GM18873 (cell line): ENCODE measurements around the gene TCF12.
"Not testable (repeated sequence)": the region's sequence is repeated elsewhere in the genome, so short reads cannot be mapped to it uniquely, and the experiment has no call there.

Experiments
- ATAC-seq: cut with Tn5 transposase; IDR thresholded peaks from one replicate; pipeline ENCODE4 v1.9.1; 2021; ENCODE audit warnings: mild to moderate bottlenecking, moderate library complexity, moderate number of reproducible peaks; ENCODE audit not compliant: unreplicated experiment, low FRiP score

The TCF12 gene

DNA sequence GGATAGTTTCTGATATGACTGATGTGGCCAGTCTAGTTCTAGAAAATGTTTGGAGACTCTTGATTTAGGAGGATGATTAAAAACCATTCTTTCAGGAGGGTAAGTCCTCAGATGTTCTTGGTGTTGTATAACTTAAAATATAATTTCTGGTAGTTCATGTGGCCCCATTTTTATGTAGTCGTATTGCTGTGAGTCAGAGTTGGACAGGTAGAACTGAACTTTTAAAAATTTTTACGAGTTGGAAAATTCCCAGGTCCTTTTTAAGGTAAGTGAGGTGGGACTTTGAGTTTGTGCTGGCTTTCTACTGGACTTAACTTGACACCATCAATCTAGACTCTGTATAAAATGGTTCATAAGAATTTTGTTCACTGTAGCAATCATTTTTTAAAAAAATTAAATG lies 92.3 kb downstream of the TCF12 start:
- no peak for ATAC-seq

DNA sequence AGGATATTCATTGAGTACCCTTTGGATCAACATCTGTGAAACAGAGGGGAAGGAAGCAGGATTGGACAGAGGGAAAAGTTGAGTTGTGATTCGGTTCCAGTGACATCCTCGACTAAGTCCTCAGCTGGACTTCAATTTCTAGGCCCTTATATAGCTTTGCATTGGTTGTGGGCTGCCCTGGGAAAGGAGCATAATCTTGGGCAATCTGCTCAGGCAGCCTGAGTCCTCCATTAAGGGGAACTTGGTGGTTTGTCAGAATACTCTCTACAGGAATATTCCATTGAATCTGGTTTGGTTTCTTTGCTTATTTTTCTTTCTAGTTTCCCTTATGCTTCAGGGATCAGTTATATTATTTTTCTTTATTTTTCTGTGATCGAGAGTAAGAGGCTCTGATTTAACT lies 94.1 kb downstream of the TCF12 start:
- ATAC-seq = no peak

DNA sequence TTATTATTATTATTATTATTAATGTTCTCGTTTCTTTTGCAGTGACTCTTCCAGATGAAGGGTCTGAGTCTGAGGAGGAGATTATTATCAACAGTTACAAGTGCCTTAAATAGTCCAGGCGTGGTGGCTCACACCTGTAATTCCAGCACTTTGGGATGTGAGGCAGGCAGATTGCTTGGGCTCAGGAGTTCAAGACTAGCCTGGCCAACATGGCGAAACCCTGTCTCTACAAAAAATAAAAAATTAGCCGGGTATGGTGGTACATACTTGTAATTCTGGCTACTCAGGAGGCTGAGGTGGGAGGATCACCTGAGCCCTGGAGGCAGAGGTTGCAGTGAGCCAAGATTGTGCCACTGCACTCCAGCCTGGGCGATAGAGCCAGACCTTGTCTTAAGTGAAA lies 96.5 kb downstream of the TCF12 start:
- not testable (repeated sequence) for ATAC-seq

DNA sequence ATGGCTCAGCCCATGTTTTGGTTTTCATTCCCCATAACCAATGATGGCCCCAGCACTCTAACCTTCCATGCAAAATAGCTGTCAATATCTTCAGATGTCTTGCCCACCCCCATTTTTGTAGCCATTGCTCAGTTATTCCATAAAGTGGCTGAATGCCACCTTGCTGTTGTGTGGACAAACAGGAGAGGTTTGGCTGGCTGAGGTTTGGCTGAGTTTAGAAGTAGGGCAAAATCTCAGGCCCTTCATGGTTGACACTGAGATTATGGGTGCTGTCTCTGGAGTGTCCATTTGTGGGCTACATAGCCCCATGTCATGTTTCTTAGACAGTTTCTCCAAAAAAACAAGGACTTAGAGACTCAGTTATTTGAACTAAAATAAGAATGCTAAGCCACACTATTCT lies 96.9 kb downstream of the TCF12 start:
- ATAC-seq = no peak

DNA sequence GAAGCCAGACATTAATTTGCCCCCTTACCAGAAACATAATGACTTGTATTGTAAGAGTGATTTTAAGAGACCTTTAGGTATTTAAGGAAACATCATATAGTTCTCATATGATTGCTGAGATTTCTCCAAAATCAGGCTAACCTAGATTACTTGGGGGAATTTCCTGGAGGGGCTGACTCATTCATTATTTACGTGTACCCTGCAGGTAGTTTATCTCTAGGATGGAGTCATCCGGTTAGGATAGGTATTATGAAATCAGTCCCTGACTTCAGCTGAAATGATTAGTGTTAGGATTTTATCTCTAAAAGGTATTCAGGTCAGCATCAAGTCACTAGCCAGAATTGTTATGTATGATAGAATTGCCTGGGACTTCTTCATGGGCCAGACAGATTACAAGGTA lies 97.5 kb downstream of the TCF12 start:
- no peak for ATAC-seq

DNA sequence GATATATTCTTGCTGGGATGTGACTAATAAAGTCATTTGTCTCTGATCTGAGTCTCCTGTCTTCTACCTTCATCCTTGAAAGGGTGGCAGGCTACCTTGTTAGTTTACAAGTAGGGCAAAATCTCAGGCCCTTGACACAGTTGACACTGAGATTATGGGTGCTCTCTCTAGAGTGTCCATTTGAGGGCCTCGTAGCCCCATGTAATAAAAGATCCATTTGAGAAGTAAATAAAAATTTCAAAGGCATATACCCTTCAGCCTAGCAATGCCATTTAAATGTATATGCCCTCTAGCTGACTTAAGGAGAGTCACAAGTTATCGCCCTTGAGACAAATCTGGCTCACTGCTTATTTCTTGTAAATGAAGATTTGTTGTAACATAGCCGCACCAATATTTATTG lies 98.6 kb downstream of the TCF12 start:
- no peak for ATAC-seq

DNA sequence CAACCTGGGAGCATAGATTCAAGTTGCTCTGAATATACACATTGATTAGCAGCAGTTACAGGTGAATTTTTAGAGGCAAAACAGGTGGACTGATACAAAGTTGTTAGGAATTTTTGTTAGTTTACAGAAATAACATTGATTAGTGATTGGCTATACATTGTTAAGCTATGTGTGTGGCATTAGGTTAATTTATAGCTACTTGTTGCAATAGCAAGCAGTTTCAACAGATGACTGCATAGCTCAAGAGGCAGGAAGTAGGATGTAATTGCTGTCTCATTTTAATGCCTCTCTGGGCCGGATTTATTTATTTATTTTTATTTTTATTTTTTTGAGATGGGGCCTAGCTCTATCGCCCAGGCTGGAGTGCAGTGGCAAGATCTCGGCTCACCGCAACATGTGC lies 99.7 kb downstream of the TCF12 start:
- ATAC-seq = no peak

DNA sequence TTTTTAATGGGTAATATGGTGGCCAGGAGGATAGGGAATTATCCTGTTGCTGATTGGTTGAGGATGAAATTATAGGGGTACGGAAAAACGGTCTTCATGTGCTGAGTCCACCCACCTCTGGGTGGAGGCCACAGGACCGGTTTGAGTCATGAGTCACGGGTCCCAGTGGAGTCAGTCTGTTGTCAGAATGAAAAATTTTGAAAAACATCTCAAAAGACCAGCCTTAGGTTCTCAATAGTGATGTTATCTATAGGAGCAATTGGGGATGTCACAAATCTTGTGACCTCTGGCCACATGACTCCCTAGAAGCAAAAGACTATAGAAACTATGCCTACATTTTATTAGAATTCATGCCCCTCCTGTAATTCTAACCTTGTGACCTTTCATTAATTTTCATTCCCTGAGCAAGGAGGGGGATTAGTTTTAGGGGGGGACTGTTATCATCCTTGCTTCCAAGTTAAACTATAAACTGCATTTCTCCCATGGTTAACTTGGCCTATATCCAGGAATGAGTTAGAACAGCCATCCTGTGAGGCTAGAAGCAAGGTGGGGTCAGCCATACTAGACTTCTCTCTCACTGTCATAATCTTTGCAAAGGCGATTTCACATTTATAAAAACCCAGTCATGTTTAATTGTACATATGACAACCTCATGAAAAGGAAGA lies 101.2 kb downstream of the TCF12 start:
- ATAC-seq = no peak

DNA sequence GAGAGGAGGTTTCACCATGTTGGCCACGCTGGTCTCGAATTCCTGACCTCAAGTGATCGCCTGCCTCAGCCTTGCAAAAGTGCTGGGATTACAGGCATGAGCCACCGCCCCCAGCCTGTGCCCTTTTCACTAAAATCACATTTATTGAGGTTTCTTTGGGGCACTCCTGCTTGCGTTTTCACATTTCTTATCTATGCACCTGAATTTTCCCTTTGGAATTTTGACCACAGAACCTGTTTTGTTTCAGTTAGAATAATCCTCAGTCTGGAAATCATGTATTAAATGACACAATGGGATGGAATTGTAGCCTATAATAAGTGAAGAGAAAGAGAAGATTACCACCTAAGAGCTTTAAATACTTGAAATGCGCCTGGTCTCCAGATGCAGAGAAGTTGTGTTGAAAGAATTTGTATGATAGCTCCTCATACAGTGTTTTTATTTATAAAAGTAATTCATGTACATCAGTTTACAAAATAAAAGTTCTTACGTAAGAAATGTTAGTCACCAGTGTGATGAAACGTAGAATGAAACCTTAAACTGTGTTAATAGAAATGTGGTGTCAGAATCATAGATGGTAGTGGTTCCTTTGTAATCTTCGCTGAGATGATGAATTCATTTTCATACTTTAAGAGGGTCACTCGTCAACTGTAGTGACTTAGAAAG lies 107.0 kb downstream of the TCF12 start:
- no peak for ATAC-seq

DNA sequence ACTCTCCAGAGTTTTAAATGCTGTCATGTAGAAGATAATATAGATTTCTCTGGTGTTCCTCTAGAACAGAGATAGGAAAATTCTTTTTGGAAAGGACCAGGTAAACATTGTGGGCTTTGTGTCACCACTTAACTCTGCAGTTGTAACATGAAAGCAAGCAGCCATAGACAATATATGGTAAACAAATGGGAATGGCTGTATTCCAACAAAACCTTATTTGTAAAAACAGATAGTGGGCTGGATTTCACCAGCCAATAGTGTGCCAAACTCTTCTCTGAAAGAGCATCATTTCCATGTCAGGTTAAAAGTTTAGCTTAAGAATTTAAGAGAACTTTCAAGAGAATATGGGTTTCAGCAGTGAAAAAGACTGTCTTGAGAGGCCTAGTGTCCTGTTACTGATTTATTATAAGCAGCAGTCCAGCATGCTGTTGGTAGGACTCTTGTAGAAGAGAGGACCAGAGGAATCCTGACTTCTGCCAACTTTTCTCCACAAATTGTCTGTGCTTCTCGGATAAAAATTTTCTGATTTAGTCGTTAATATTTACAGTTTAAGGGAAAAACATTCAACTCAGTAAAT lies 107.7 kb downstream of the TCF12 start:
- no peak for ATAC-seq

DNA sequence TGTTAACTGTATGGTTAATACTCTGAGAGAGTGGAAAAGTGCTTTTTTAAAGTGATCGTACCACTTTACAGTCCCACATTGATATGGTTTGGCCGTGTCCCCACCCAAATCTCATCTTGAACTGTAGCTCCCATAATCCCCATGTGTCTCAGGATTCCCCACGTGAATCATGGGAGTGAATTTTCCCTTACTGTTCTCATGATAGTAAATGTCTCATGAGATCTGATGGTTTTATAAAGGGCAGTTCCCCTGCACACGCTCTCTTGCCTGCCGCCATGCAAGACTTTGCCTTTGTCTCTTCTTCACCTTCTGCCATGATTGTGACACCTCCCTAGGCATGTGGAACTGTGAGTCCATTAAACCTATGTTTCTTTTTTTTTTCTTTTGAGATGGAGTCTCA lies 109.2 kb downstream of the TCF12 start:
- no peak for ATAC-seq

DNA sequence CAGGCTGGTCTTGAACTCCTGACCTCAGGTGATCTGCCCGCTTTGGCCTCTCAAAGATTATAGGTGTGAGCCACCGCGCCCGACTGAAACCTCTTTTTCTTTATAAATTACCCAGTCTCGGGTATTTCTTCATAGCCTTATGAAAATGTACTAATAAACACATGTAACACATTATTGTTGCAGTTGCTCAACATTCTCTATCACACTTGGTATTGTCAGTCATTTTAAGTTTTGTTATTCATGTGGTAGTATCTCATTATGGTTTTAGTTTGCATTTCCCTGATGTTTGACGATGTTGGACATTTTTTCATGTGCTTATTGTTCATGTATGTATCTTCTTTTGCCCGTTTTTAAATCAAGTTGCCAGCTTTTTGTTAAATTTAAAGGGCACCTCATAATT lies 109.7 kb downstream of the TCF12 start:
- no peak for ATAC-seq

DNA sequence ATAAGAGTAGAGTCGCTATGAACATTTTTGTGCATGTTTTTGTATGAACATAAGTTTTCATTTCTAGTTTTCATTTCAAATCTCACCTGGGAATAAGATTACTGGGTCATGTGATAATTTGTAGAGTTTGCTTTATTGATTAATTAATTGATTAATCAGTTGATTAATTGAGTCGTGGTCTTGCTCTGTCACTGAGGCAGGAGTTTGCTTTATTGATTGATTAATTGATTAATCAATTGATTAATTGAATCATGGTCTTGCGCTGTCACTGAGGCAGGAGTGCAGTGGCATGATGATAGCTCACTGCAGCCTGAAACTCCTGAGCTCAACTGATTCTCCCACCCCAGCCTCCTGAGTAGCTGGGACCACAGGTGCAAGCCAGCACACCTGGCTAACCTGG lies 111.6 kb downstream of the TCF12 start:
- ATAC-seq = no peak

DNA sequence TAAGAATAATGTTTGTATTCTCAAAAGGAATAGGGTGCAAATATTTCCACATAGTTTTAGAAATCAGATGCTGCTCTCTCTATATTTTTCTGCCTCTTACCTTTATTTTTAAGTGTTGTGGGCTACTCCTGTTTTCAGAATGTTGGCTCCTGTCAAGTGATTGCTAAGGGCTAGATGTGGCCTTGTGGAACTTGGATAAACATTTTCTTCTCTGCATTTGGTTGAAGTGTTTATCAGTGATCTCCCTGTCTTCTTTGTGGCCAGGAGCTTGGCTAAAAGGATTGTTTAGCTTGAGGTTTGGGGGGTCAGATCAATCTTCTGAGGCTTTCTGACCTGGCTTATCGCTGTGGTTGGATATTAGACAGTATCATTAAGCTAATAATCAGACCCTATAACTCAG lies 112.6 kb downstream of the TCF12 start:
- ATAC-seq = no peak

DNA sequence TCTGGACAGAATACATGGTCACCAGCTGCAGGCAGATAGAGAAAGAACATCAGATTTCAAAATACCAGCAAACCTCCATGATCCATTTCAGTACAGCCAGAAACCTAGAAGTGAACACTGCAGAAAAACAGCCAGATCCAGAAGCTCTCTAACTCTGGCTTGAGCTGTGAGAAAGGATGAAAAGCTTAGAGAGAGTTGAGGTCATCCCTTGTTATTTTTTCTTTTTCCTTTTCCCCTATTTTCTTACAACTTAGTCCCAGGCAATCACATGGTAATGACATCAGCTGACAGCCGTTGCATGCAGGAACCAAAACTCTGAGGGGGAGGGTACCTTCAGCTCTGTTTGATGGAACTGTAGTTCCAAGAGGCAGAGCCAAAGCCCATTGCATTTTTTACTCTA lies 113.2 kb downstream of the TCF12 start:
- no peak for ATAC-seq

DNA sequence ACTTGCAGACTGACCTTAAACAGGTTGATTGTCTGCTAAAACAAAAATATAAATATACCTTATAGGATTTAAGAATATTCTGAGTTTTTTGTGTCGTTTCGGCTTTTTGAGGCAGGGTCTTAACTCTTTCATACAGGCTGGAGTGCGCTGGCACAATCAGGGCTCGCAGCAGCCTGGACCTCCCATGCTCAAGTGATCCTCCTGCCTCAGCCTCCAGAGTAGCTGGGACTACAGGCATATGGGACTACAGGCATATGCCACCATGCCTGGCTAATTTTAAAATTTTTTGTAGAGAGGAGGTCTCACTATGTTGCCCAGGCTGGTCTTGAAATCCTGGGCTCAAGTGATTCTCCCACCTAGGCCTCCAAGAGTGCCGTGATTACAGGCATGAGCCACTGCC lies 113.9 kb downstream of the TCF12 start:
- ATAC-seq = no peak

DNA sequence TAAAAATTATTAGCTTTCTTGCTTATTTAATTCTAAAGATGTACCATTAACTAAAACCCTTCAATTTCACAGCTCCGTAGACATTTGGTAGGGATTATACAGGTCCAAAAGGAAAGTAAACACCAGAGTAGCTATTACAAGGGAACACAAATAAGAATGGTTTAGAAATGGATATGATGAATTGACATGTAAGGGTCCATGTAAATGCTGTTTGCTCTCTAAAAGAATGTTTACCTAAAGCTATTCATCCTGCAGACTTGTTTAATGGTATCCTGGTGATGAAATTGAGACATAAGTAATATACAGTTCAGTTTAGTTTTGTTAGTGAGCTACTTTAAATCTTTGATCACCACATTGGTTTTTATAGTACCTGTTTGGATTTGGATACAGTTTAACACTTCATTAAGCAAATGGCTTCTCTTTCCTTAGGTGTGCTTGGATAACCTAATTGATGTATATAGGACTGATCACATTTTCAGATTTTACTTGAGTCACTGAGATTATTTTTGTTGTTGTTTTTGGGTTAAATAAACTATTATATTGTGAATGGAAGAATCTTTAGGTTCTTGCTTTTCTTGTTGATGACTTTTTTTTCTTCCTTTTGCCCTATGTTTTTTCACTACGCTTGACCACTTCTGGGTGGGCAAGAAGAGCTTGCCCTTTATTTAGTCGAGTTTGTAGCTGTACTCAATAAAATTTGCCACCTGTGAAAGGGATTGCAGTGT lies 115.4 kb downstream of the TCF12 start:
- ATAC-seq = no peak

DNA sequence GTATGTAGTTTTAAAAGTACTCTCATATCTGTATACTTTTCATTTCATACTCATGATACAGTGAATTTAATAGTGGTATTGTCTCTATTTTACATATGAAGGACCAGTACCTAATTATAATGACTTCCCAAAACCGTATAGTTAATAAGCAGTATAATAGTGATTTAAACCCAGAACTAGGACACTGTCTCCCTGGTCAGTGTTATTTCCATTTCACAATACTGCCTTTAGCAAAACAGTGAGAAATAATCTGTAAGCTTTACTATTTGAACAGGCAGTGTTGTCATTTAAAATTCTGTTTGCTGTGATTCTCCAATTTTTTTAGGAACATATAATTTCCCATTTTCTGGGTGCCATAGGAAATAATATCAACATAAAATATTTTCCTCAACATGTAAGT lies 116.2 kb downstream of the TCF12 start:
- no peak for ATAC-seq

DNA sequence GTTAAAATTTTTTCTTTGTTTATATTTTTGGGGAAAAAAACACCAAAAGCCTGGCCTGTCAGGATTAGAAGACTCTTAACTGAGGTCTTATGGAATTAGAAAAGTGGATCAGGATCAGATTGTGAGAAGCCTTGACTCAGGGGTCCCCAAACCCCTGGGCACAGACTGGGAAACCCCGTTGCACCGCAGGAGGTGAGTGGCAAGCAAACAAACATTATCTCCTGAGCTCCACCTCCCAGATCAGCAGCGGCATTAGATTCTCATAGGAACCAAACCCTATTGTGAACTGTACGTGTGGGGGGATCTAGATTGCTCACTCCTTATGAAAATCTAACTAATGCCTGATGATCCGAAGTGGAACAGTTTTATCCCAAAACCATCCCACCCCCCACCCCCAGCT lies 117.2 kb downstream of the TCF12 start:
- ATAC-seq = no peak

DNA sequence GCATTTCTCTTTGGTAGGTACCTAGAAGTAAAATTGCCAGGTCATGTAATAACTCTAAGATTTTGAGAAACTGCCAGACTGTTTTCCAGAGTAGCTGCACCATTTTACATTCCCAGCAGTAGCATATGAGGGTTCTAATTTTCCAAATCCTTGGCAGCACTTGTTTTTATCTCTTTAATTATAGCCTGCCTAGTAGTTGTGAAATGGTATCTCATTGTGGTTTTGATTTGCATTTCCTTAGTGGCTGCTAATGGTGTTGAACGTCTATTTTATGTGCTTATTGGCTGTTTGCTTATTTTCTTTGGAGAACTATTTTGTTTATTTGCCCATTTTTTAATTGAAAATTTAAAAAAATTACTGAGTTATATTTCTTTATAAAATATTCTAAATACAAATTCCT lies 117.9 kb downstream of the TCF12 start:
- ATAC-seq = no peak

DNA sequence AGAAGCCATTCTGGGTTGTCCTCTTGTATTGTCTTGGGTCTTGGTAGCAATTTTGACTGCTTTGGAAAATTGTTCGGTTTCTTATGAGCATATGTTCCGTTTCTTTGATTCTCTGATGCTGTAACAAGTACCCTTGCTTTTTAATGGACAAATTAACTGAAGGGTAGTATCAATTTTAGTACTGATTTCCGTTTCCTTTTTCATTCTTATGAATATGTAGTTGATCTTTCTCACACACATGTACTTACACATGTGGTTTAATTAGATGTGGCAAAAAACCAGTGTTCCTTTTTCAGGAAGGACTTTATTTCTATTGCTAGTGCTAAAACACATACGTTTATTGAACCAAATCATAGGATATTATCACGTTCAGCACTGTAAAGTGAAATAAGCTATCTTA lies 119.1 kb downstream of the TCF12 start:
- ATAC-seq = no peak

DNA sequence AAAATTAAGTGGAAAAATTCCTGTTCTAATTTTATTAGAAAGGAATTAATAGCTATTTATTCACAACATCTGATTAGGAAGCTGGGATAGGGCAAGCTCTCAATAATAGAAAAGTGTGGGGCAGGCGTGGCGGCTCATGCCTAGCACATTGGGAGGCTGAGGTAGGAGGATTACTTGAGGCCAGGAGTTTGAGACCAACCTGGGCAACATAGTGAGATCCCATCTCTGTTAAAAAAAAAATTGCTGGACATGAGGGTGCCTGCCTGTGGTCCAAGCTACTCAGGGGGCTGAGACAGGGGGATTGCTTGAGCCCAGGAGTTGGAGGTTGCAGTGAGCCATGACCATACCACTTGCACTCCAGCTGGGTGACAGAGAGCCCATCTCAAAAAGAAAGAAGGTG lies 119.6 kb downstream of the TCF12 start:
- ATAC-seq = no peak
